ENCODE results near the gene SMTNL2. TPM values are rescaled to one million over a fixed set of nuclear protein-coding genes. Genes with fewer than 3 reads are reported as not detected.

The SMTNL2 gene
- total and polyA plus RNA-seq, 2 of the 4 experiments (the other 2 are of a cell fraction): not detected

DNA sequence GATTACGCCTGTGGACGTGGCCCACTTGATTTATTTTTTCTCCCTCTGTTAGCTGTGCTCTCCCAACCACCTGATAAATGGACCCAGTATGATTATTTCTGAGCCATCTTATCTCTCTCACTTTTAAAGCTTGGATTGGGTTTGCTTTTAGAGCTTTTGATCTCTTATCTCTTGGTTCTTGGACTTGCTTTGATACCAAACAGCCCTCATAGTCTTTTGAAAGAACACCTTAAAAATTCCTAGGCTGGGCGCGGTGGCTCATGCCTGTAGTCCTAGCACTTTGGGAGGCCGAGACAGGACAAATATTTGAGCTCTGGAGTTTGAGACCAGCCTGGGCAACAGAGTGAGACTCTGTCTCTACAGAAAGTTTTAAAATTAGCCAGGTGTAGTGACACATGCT is 25.8 kb downstream of the SMTNL2 start:
- H3K4me1 ChIP-seq (ENCODE audit: control insufficient read depth, insufficient read depth, low read length): peaks cover 7% of the 10 kb centered on the region; the same call in 1 of the 2 replicates
- H3K9me1 ChIP-seq (ENCODE audit: insufficient read depth, low read length): no peaks in the 10 kb centered on the region
- no peak overlapping the region for H2AK9ac ChIP-seq (replicated peaks; ENCODE audit: low read depth, low read length, poor library complexity)
- H3K9ac ChIP-seq (ENCODE audit: low read depth, low read length): no peak overlapping the region
- H3K79me1 ChIP-seq (ENCODE audit: low read depth in 1 of 2, low read length in 2 of 2): no peaks in the 10 kb centered on the region
- no peak for ATAC-seq (ENCODE audit: low read depth)
- no peak overlapping the region for H4K5ac ChIP-seq (ENCODE audit: low read depth, low read length)
- in situ Hi-C loops (cut with MboI; ENCODE audit: low sequenced_read_pairs) (no loop called here), dilution Hi-C loops (cut with HindIII; ENCODE audit: low sequenced_read_pairs, unreplicated experiment) (no loop called here), intact Hi-C loops (cut with micrococcal nuclease) (no loop called here)
- H3K9me3 ChIP-seq (ENCODE audit: control insufficient read depth, insufficient read depth, low read length): no peaks in the 10 kb centered on the region
- 100% methylated on average over 2 of the region's 5 CpGs; no CpG with 5 or more reads in 1 of the 2 experiments for WGBS, 2 experiments (ENCODE audit: extremely low coverage in 2 of 2, insufficient read length in 1 of 2)
- H4K91ac ChIP-seq (ENCODE audit: insufficient read depth, low read depth, low read length): no peak overlapping the region
- H3K4me3 ChIP-seq (ENCODE audit: insufficient read depth, low read depth, low read length): no peak overlapping the region
- no peak overlapping the region for H3K4ac ChIP-seq (ENCODE audit: low read depth, low read length)
- H2BK5ac ChIP-seq (ENCODE audit: low read depth, low read length, poor library complexity, severe bottlenecking): no peak overlapping the region
- ChIA-PET POLR2A (ENCODE audit: unreplicated experiment) (no interaction called here), CTCF (no interaction called here)
- peaks cover 38% of the 10 kb centered on the region for H3K27me3 ChIP-seq (ENCODE audit: control insufficient read depth, insufficient read depth, low read length)
- H2AFZ ChIP-seq (replicated peaks; ENCODE audit: low read length, poor library complexity): no peak overlapping the region
- no peaks in the 10 kb centered on the region for H3K36me3 ChIP-seq (ENCODE audit: control insufficient read depth, insufficient read depth, low read length)
- no peak overlapping the region for H2BK20ac ChIP-seq (ENCODE audit: low read depth, low read length)
- H2AK5ac ChIP-seq (ENCODE audit: low read depth, low read length): no peak overlapping the region
- H3K23ac ChIP-seq (ENCODE audit: low read depth, low read length): no peak overlapping the region
- no peak overlapping the region for H3K27ac ChIP-seq (ENCODE audit: insufficient read depth, low read length)
- H3K56ac ChIP-seq (ENCODE audit: extremely low read depth, insufficient read depth, low read length): no peak overlapping the region
- no TSS peak for BruUV-seq (replicated peaks)
- H3K14ac ChIP-seq (replicated peaks; ENCODE audit: low read depth, low read length): no peak overlapping the region
- no peak overlapping the region for H3K4me2 ChIP-seq (ENCODE audit: low read depth, low read length)
- no peaks in the 10 kb centered on the region for H4K20me1 ChIP-seq (ENCODE audit: insufficient read depth, low read length)
- H2BK15ac ChIP-seq (ENCODE audit: low read depth, low read length): no peak overlapping the region
- H3K18ac ChIP-seq (ENCODE audit: low read depth, low read length): no peak overlapping the region
- no peak overlapping the region for H4K8ac ChIP-seq (ENCODE audit: low read depth in 2 of 2, low read length in 2 of 2)
- no peak for TF ChIP-seq CHD1 (IDR thresholded peaks at IDR 0.05; ENCODE audit: low read depth, low read length)
- TF ChIP-seq, protein P1, sequence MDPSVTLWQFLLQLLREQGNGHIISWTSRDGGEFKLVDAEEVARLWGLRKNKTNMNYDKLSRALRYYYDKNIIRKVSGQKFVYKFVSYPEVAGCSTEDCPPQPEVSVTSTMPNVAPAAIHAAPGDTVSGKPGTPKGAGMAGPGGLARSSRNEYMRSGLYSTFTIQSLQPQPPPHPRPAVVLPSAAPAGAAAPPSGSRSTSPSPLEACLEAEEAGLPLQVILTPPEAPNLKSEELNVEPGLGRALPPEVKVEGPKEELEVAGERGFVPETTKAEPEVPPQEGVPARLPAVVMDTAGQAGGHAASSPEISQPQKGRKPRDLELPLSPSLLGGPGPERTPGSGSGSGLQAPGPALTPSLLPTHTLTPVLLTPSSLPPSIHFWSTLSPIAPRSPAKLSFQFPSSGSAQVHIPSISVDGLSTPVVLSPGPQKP (IDR thresholded peaks at IDR 0.05; ENCODE audit: borderline replicate concordance, low read depth, low read length): no peak
- no peak for TF ChIP-seq BHLHE40 (IDR thresholded peaks at IDR 0.05; ENCODE audit: low read depth, low read length)
- TF ChIP-seq RFX5 (IDR thresholded peaks at IDR 0.05; ENCODE audit: low read depth, low read length): no peak
- TF ChIP-seq MAZ (IDR thresholded peaks at IDR 0.05; ENCODE audit: borderline replicate concordance, low read depth, low read length): no peak
- no peak for TF ChIP-seq USF2 (IDR thresholded peaks at IDR 0.05; ENCODE audit: low read depth, low read length)
- TF ChIP-seq FOS (IDR thresholded peaks at IDR 0.05; ENCODE audit: low read depth, low read length): no peak
- no peak for TF ChIP-seq RAD21 (IDR thresholded peaks at IDR 0.05; ENCODE audit: low read length)
- TF ChIP-seq RCOR1 (IDR thresholded peaks at IDR 0.05; ENCODE audit: insufficient replicate concordance, low read length): no peak
- TF ChIP-seq POLR2A (IDR thresholded peaks at IDR 0.05; ENCODE audit: low read depth, low read length): no peak
- no peak for TF ChIP-seq MXI1 (IDR thresholded peaks at IDR 0.05; ENCODE audit: borderline replicate concordance, low read depth, low read length)
- TF ChIP-seq, protein P2, sequence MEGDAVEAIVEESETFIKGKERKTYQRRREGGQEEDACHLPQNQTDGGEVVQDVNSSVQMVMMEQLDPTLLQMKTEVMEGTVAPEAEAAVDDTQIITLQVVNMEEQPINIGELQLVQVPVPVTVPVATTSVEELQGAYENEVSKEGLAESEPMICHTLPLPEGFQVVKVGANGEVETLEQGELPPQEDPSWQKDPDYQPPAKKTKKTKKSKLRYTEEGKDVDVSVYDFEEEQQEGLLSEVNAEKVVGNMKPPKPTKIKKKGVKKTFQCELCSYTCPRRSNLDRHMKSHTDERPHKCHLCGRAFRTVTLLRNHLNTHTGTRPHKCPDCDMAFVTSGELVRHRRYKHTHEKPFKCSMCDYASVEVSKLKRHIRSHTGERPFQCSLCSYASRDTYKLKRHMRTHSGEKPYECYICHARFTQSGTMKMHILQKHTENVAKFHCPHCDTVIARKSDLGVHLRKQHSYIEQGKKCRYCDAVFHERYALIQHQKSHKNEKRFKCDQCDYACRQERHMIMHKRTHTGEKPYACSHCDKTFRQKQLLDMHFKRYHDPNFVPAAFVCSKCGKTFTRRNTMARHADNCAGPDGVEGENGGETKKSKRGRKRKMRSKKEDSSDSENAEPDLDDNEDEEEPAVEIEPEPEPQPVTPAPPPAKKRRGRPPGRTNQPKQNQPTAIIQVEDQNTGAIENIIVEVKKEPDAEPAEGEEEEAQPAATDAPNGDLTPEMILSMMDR (conservative IDR thresholded peaks at IDR 0.05; ENCODE audit: low read depth, low read length): no peak
- TF ChIP-seq MAFK (IDR thresholded peaks at IDR 0.05; ENCODE audit: low read depth, low read length): no peak
- no peak for TF ChIP-seq CEBPB (IDR thresholded peaks at IDR 0.05; ENCODE audit: low read depth, low read length)
- TF ChIP-seq NFE2L2 (IDR thresholded peaks at IDR 0.05; ENCODE audit: low read depth, low read length): no peak
- TF ChIP-seq SMC3 (IDR thresholded peaks at IDR 0.05; ENCODE audit: low read depth, low read length): no peak
- DNase-seq: no peak
- no peak overlapping the region for H2BK120ac ChIP-seq (ENCODE audit: low read depth, low read length)

Data from IMR-90 (cell line).